IMR-90 (cell line): ENCODE measurements around the gene ERVMER34-1. TPM values are rescaled to one million over a fixed set of nuclear protein-coding genes. Genes with fewer than 3 reads are reported as not detected.

Source experiments
- ATAC-seq: fragments of 200-7000 bp; cut with Tn5 transposase; 2 replicates; pipeline ENCODE4 v1.9.1; 2020; ENCODE audit warnings: low read depth, mild to moderate bottlenecking, moderate library complexity
- BruUV-seq: library from RNA; stranded (reverse); fragments of 400-500 nt; replicated peaks from 2 replicates; lab custom pipeline; 2021; lab: Mats Ljungman, UMichigan
- CTCF ChIA-PET: fragments of 300-600 bp; formaldehyde crosslinking; extraction: SDS; loops from one replicate; lab custom pipeline; 2021; ENCODE audit warnings: antibody characterized with exemption; lab: Yijun Ruan, JAX
- POLR2A ChIA-PET: fragments of 300-600 bp; sonication (Branson Sonifier 250); formaldehyde crosslinking; loops from one replicate; lab custom pipeline; 2022; ENCODE audit warnings: antibody characterized with exemption; ENCODE audit not compliant: unreplicated experiment; lab: Charles Lee
- DNase-seq: peaks from one replicate; pipeline ENCODE4 v3.0.0; 2013
- H2AFZ ChIP-seq: replicated peaks from 2 replicates; pipeline ENCODE3; 2013; ENCODE audit warnings: low read length, mild to moderate bottlenecking; ENCODE audit not compliant: poor library complexity
- H2AK5ac ChIP-seq: 2 replicates; pipeline ENCODE4 v1.6.1; 2013; ENCODE audit warnings: low read depth, low read length, inconsistent platforms
- H2AK9ac ChIP-seq: replicated peaks from 2 replicates; pipeline ENCODE3; 2013; ENCODE audit warnings: mild to moderate bottlenecking, low read depth, low read length, moderate library complexity; ENCODE audit not compliant: poor library complexity
- H2BK120ac ChIP-seq: 2 replicates; pipeline ENCODE4 v1.6.1; 2013; ENCODE audit warnings: low read depth, low read length, inconsistent platforms
- H2BK15ac ChIP-seq: 3 replicates; pipeline ENCODE4 v1.6.1; 2013; ENCODE audit warnings: low read depth, low read length, inconsistent platforms
- H2BK20ac ChIP-seq: 2 replicates; pipeline ENCODE4 v1.6.1; 2013; ENCODE audit warnings: low read depth, mild to moderate bottlenecking, inconsistent platforms, low read length, moderate library complexity
- H2BK5ac ChIP-seq: 2 replicates; pipeline ENCODE4 v1.6.1; 2013; ENCODE audit warnings: mild to moderate bottlenecking, low read depth, low read length, inconsistent platforms; ENCODE audit not compliant: poor library complexity, severe bottlenecking
- H3K14ac ChIP-seq: replicated peaks from 2 replicates; pipeline ENCODE4 v1.6.1; 2013; ENCODE audit warnings: low read depth, low read length, inconsistent platforms
- H3K18ac ChIP-seq: 2 replicates; pipeline ENCODE4 v1.6.1; 2013; ENCODE audit warnings: low read depth, low read length, control low read depth
- H3K23ac ChIP-seq: 2 replicates; pipeline ENCODE4 v1.6.1; 2013; ENCODE audit warnings: low read depth, low read length, inconsistent platforms
- H3K27ac ChIP-seq: 2 replicates; pipeline ENCODE4 v1.5.1; 2013; ENCODE audit warnings: mild to moderate bottlenecking, control low read depth, low read length; ENCODE audit not compliant: insufficient read depth
- H3K27me3 ChIP-seq: 2 replicates; pipeline ENCODE4 v1.6.1; 2013; ENCODE audit warnings: low read length; ENCODE audit not compliant: control insufficient read depth, insufficient read depth
- H3K36me3 ChIP-seq: 2 replicates; pipeline ENCODE4 v1.6.1; 2013; ENCODE audit warnings: low read length, mixed read lengths; ENCODE audit not compliant: control insufficient read depth, insufficient read depth
- H3K4ac ChIP-seq: 2 replicates; pipeline ENCODE4 v1.6.1; 2013; ENCODE audit warnings: low read depth, low read length, inconsistent platforms
- H3K4me1 ChIP-seq: 2 replicates; pipeline ENCODE4 v1.6.1; 2013; ENCODE audit warnings: low read length, mixed read lengths; ENCODE audit not compliant: control insufficient read depth, insufficient read depth
- H3K4me2 ChIP-seq: 2 replicates; pipeline ENCODE4 v1.6.1; 2013; ENCODE audit warnings: low read depth, mild to moderate bottlenecking, control low read depth, low read length, moderate library complexity
- H3K4me3 ChIP-seq: 2 replicates; pipeline ENCODE4 v1.5.1; 2013; ENCODE audit warnings: low read depth, mild to moderate bottlenecking, control low read depth, low read length, moderate library complexity; ENCODE audit not compliant: insufficient read depth
- H3K56ac ChIP-seq: 2 replicates; pipeline ENCODE4 v1.6.1; 2013; ENCODE audit warnings: low read length, inconsistent platforms; ENCODE audit not compliant: insufficient read depth; ENCODE audit errors: extremely low read depth
- H3K79me1 ChIP-seq, 2 experiments: 2 replicates each; pipeline ENCODE4 v1.6.1; 2013; ENCODE audit warnings: low read length in 2 of 2, inconsistent platforms in 1 of 2, low read depth in 1 of 2
- H3K9ac ChIP-seq: 2 replicates; pipeline ENCODE4 v1.6.1; 2013; ENCODE audit warnings: low read depth, low read length, control low read depth
- H3K9me1 ChIP-seq: 2 replicates; pipeline ENCODE4 v1.6.1; 2013; ENCODE audit warnings: low read length, inconsistent platforms; ENCODE audit not compliant: insufficient read depth
- H3K9me3 ChIP-seq: 2 replicates; pipeline ENCODE4 v1.6.1; 2013; ENCODE audit warnings: low read length; ENCODE audit not compliant: control insufficient read depth, insufficient read depth
- H4K20me1 ChIP-seq: 2 replicates; pipeline ENCODE4 v1.6.1; 2013; ENCODE audit warnings: low read length, inconsistent platforms; ENCODE audit not compliant: insufficient read depth
- H4K5ac ChIP-seq: 2 replicates; pipeline ENCODE4 v1.6.1; 2013; ENCODE audit warnings: mild to moderate bottlenecking, low read depth, low read length, control low read depth
- H4K8ac ChIP-seq, 2 experiments: 2 replicates each; pipeline ENCODE4 v1.6.1; 2013; ENCODE audit warnings: low read depth in 2 of 2, low read length in 2 of 2, control low read depth in 1 of 2, inconsistent platforms in 1 of 2
- H4K91ac ChIP-seq: 2 replicates; pipeline ENCODE4 v1.6.1; 2013; ENCODE audit warnings: low read depth, low read length, inconsistent platforms; ENCODE audit not compliant: insufficient read depth
- BHLHE40 ChIP-seq: fragments of 150-350 bp; IDR thresholded peaks from 2 replicates; pipeline ENCODE4 v1.6.1; 2016; ENCODE audit warnings: mild to moderate bottlenecking, low read depth, low read length
- ELK1 ChIP-seq: fragments of 150-350 bp; IDR thresholded peaks from 2 replicates; pipeline ENCODE4 v1.6.1; 2016; ENCODE audit warnings: low read depth, mild to moderate bottlenecking, low read length, moderate library complexity, borderline replicate concordance
- MAFK ChIP-seq: IDR thresholded peaks from 2 replicates; pipeline ENCODE4 v1.6.1; 2012; ENCODE audit warnings: low read depth, low read length, improper control_type of control experiment
- SMC3 ChIP-seq: fragments of 150-350 bp; IDR thresholded peaks from 2 replicates; pipeline ENCODE4 v1.6.1; 2016; ENCODE audit warnings: low read depth, mild to moderate bottlenecking, antibody characterized with exemption, low read length, moderate library complexity
- WGBS, 2 experiments: methylation state at CpG; one replicate each; pipeline versions ENCODE4 v1.1.5 to v1.1.7; 2013; ENCODE audit warnings: missing lambda C conversion rate in 2 of 2; ENCODE audit not compliant: insufficient read length in 1 of 2; ENCODE audit errors: extremely low coverage in 2 of 2; 5-methylcytosine and 5-hydroxymethylcytosine counted together
- dilution Hi-C: fragments of 300-500 bp; cut with HindIII; formaldehyde crosslinking; loops from one replicate; pipeline ENCODE4 v1.14.3; 2018; ENCODE audit warnings: low sequenced_read_pairs; ENCODE audit not compliant: unreplicated experiment
- in situ Hi-C: fragments of 300-500 bp; cut with MboI; formaldehyde crosslinking; loops from 3 replicates; pipeline ENCODE4 v1.14.3; 2019; ENCODE audit warnings: low sequenced_read_pairs, inconsistent platforms, mixed read lengths
- intact Hi-C: fragments of 100-400 bp; cut with micrococcal nuclease; formaldehyde crosslinking; loops from 2 replicates; pipeline ENCODE4 v1.10.0; 2022
- polyA plus RNA-seq, 3 experiments: library from polyadenylated mRNA; depleted of rRNA; stranded (reverse); fragments of >200 nt; gene quantifications; 2 replicates each; pipeline ENCODE4 v1.2.3, GENCODE V29; 2012; ENCODE audit warnings: low replicate concordance in 1 of 3
- total RNA-seq: library from RNA; depleted of rRNA; stranded (reverse); fragments of >200 nt; gene quantifications from 2 replicates; pipeline ENCODE4 v1.2.3, GENCODE V29; 2012

Gene ERVMER34-1
- total and polyA plus RNA-seq, 2 of the 4 experiments (the other 2 are of a cell fraction) = not detected

DNA sequence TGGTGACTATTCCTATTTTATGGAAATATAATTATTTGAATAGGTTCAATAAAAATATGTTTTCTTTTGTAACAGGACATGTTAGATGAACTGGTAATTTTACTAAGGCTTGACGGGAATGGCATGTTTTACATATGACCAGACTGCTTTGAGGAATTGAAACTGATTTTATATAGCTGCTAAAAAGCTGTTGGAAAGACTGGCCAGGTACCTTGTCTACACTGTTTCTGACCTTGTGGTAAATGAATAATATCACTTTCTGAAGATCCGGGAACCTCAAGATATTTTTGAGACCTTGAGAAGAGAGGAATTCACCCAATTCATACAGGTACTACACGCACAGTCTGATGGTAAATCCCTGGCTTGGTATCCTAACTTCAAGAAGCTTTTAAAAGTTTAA lies 50.0 kb downstream of the ERVMER34-1 start:
- Histone ChIP-seq H3K23ac (no peak overlapping the region), H2BK15ac (no peak overlapping the region), H3K4ac (no peak overlapping the region), H4K91ac (no peak overlapping the region), H3K4me1 (no peaks in the 10 kb centered on the region; the same call in 1 of the 2 replicates), H2AK9ac (no peak overlapping the region), H3K4me2 (no peak overlapping the region), H3K56ac (no peak overlapping the region), H3K18ac (no peak overlapping the region), H3K27me3 (no peaks in the 10 kb centered on the region), H3K14ac (no peak overlapping the region), H3K9ac (no peak overlapping the region), H2BK20ac (no peak overlapping the region), H3K9me1 (no peaks in the 10 kb centered on the region), H4K5ac (no peak overlapping the region), H4K20me1 (no peaks in the 10 kb centered on the region), H3K9me3 (no peaks in the 10 kb centered on the region), H2BK120ac (no peak overlapping the region), H3K79me1 (no peaks in the 10 kb centered on the region), H2AFZ (no peak overlapping the region), H3K27ac (no peak overlapping the region), H3K4me3 (no peak overlapping the region), H4K8ac (no peak overlapping the region), H2AK5ac (no peak overlapping the region), H2BK5ac (no peak overlapping the region), H3K36me3 (no peaks in the 10 kb centered on the region)
- 80% methylated on average over 1 of the region's 3 CpGs; no CpG with 5 or more reads in 1 of the 2 experiments for WGBS, 2 experiments
- ATAC-seq (no peak), DNase-seq (no peak)
- dilution Hi-C loops = no loop called here
- TF ChIP-seq SMC3 (no peak), ELK1 (no peak), BHLHE40 (no peak), MAFK (no peak)
- no TSS peak for BruUV-seq
- in situ Hi-C loops = no loop called here
- ChIA-PET POLR2A (interaction anchor here (0.7 kb wide), 1 partner anchor 65 kb away, joined by 3 read pairs; no protein-coding TSS in a partner anchor), CTCF (no interaction called here)
- intact Hi-C loops = no loop called here
